Measurements from ENCODE around the gene PRIM2. TPM values are rescaled to one million over a fixed set of nuclear protein-coding genes. Genes with fewer than 3 reads are reported as not detected.

The PRIM2 gene
- total and polyA plus RNA-seq, 9 of the 15 experiments (the other 6 are each of a cell fraction or from before 2014, with no cell fraction given) = 19.8 to 57.5 (median 33.4) TPM

- H3K9me3 ChIP-seq (replicated peaks; ENCODE audit: control insufficient read depth, insufficient read depth, low read depth, low read length) = no peaks in the 10 kb centered on the region; the same call in none of the 2 replicates
- no TSS peak for BruUV-seq (replicated peaks)
- H3K4me2 ChIP-seq (ENCODE audit: insufficient read depth, low read length) = no peak overlapping the region
- H3K27me3 ChIP-seq (ENCODE audit: control insufficient read depth in 2 of 2, insufficient read depth in 2 of 2, low read length in 2 of 2) = no peaks in the 10 kb centered on the region
- no peak for FAIRE-seq
- no peaks in the 10 kb centered on the region for H4K20me1 ChIP-seq (replicated peaks; ENCODE audit: control insufficient read depth, insufficient read depth, low read length)
- intact Hi-C loops (cut with micrococcal nuclease) (no loop called here), in situ Hi-C loops (cut with MboI) (no loop called here)
- peak; percentile 21; the same call in 1 of the 2 replicates for TF ChIP-seq C11orf30 (IDR thresholded peaks at IDR 0.05; ENCODE audit: low read depth)
- TF ChIP-seq ZNF316 (IDR thresholded peaks at IDR 0.05) = peak; percentile 60; the same call in 1 of the 2 replicates
- TF ChIP-seq, protein P1, sequence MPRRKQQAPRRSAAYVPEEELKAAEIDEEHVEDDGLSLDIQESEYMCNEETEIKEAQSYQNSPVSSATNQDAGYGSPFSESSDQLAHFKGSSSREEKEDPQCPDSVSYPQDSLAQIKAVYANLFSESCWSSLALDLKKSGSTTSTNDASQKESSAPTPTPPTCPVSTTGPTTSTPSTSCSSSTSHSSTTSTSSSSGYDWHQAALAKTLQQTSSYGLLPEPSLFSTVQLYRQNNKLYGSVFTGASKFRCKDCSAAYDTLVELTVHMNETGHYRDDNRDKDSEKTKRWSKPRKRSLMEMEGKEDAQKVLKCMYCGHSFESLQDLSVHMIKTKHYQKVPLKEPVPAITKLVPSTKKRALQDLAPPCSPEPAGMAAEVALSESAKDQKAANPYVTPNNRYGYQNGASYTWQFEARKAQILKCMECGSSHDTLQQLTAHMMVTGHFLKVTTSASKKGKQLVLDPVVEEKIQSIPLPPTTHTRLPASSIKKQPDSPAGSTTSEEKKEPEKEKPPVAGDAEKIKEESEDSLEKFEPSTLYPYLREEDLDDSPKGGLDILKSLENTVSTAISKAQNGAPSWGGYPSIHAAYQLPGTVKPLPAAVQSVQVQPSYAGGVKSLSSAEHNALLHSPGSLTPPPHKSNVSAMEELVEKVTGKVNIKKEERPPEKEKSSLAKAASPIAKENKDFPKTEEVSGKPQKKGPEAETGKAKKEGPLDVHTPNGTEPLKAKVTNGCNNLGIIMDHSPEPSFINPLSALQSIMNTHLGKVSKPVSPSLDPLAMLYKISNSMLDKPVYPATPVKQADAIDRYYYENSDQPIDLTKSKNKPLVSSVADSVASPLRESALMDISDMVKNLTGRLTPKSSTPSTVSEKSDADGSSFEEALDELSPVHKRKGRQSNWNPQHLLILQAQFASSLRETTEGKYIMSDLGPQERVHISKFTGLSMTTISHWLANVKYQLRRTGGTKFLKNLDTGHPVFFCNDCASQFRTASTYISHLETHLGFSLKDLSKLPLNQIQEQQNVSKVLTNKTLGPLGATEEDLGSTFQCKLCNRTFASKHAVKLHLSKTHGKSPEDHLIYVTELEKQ (CRISPR knock-in tag; IDR thresholded peaks at IDR 0.05) = no peak
- no peak for TF ChIP-seq MTA2 (IDR thresholded peaks at IDR 0.05; ENCODE audit: low read depth)
- TF ChIP-seq THAP7 (CRISPR knock-in tag; IDR thresholded peaks at IDR 0.05) = no peak
- TF ChIP-seq JUND (IDR thresholded peaks at IDR 0.05; ENCODE audit: borderline replicate concordance, low read depth, low read length) = no peak
- TF ChIP-seq JUND (tag; IDR thresholded peaks at IDR 0.05; ENCODE audit: borderline replicate concordance, low read depth, low read length) = no peak
- TF ChIP-seq, protein P2, sequence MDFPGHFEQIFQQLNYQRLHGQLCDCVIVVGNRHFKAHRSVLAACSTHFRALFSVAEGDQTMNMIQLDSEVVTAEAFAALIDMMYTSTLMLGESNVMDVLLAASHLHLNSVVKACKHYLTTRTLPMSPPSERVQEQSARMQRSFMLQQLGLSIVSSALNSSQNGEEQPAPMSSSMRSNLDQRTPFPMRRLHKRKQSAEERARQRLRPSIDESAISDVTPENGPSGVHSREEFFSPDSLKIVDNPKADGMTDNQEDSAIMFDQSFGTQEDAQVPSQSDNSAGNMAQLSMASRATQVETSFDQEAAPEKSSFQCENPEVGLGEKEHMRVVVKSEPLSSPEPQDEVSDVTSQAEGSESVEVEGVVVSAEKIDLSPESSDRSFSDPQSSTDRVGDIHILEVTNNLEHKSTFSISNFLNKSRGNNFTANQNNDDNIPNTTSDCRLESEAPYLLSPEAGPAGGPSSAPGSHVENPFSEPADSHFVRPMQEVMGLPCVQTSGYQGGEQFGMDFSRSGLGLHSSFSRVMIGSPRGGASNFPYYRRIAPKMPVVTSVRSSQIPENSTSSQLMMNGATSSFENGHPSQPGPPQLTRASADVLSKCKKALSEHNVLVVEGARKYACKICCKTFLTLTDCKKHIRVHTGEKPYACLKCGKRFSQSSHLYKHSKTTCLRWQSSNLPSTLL (IDR thresholded peaks at IDR 0.05) = no peak
- no peak for TF ChIP-seq BRD4 (IDR thresholded peaks at IDR 0.05)
- TF ChIP-seq CBX8 (IDR thresholded peaks at IDR 0.05; ENCODE audit: borderline replicate concordance, extremely low read depth, low read depth, low read length, poor library complexity, severe bottlenecking) = no peak
- no peak for TF ChIP-seq HLTF (IDR thresholded peaks at IDR 0.05)
- no peak for DNase-seq (ENCODE audit: extremely low read depth in 1 of 4, low spot score in 3 of 4)
- H3K79me2 ChIP-seq (ENCODE audit: control insufficient read depth, insufficient read depth, low read length) = peaks cover 2% of the 10 kb centered on the region; the same call in 1 of the 3 replicates
- no peak for ATAC-seq
- H3K9me1 ChIP-seq (ENCODE audit: control insufficient read depth, insufficient read depth, low read length) = no peaks in the 10 kb centered on the region
- POLR2A ChIA-PET = no interaction called here
- CTCF ChIA-PET (ENCODE audit: low intra/inter-chr PET ratio) = no interaction called here
- no peak overlapping the region for H2AFZ ChIP-seq (ENCODE audit: low read depth, low read length)
- no peaks in the 10 kb centered on the region for H3K4me1 ChIP-seq (replicated peaks in 1 of 2; ENCODE audit: control insufficient read depth in 2 of 2, insufficient read depth in 2 of 2, low read length in 2 of 2)
- H3K27ac ChIP-seq (ENCODE audit: extremely low read depth, low read depth, low read length) = no peak overlapping the region
- 100% methylated on average over 2 of the region's 2 CpGs for WGBS (ENCODE audit: insufficient coverage, low coverage, missing lambda C conversion rate)
- H3K36me3 ChIP-seq (ENCODE audit: control insufficient read depth, insufficient read depth, low read length) = peaks cover 79% of the 10 kb centered on the region
- no peak overlapping the region for H3K4me3 ChIP-seq
- H3K9ac ChIP-seq (ENCODE audit: insufficient read depth in 1 of 2, low read depth in 2 of 2, low read length in 2 of 2) = no peak overlapping the region
These were observed 9.9 kb downstream of the PRIM2 start for GRCh38 chr6:57327311-57327710.
